ENCODE results near the gene DHRS4.

The DHRS4 gene

GRCh38 chr14:23922545-23922944 is 31.0 kb upstream of the DHRS4 start:
- no peak for DNase-seq

GRCh38 chr14:23925523-23926075 is 28.0 kb upstream of the DHRS4 start:
- Histone ChIP-seq H3K27ac (ENCODE audit: insufficient read depth in 1 of 2, low read depth in 1 of 2, low read length in 2 of 2, poor library complexity in 1 of 2, severe bottlenecking in 2 of 2) (no peak overlapping the region), H3K36me3 (ENCODE audit: control insufficient read depth in 4 of 4, insufficient read depth in 4 of 4, low read length in 3 of 4) (no peaks in the 10 kb centered on the region), H3K4me1 (ENCODE audit: control extremely low read depth in 1 of 4, control insufficient read depth in 4 of 4, insufficient read depth in 4 of 4, low read length in 3 of 4) (no peaks in the 10 kb centered on the region), H3K4me3 (ENCODE audit: control insufficient read depth in 1 of 7, extremely low read depth in 1 of 7, insufficient read depth in 4 of 7, low read depth in 2 of 7, low read length in 6 of 7) (no peak overlapping the region), H3K27me3 (replicated peaks in 2 of 5; ENCODE audit: control insufficient read depth in 4 of 5, insufficient read depth in 5 of 5, low read length in 4 of 5) (no peaks in the 10 kb centered on the region), H3K9me3 (ENCODE audit: control extremely low read depth in 1 of 5, control insufficient read depth in 4 of 5, insufficient read depth in 2 of 5, low read depth in 1 of 5, low read length in 4 of 5) (no peaks in the 10 kb centered on the region)
- CTCF ChIA-PET = interaction anchor here (5.0 kb wide), 1 partner anchor 14 kb away, joined by 34 read pairs; no protein-coding TSS in a partner anchor
- 100% methylated on average over 5 of the region's 7 CpGs for WGBS (ENCODE audit: insufficient coverage)
- DNase-seq = no peak
- POLR2A ChIA-PET = no interaction called here

More at GRCh38 chr14:23922545-23922944, 31.0 kb upstream of the DHRS4 start:
- ChIA-PET POLR2A (no interaction called here), CTCF (interaction anchor here (1.4 to 5.0 kb wide), 2 partner anchors 11 to 194 kb away, joined by 3 to 34 read pairs; no protein-coding TSS in a partner anchor)
- H3K36me3 ChIP-seq (ENCODE audit: control insufficient read depth in 4 of 4, insufficient read depth in 4 of 4, low read length in 3 of 4) = no peaks in the 10 kb centered on the region
- no peaks in the 10 kb centered on the region for H3K4me1 ChIP-seq (ENCODE audit: control extremely low read depth in 1 of 4, control insufficient read depth in 4 of 4, insufficient read depth in 4 of 4, low read length in 3 of 4)
- no peak overlapping the region for H3K4me3 ChIP-seq (ENCODE audit: control insufficient read depth in 1 of 7, extremely low read depth in 1 of 7, insufficient read depth in 4 of 7, low read depth in 2 of 7, low read length in 6 of 7)
- no peak overlapping the region for H3K27ac ChIP-seq (ENCODE audit: insufficient read depth in 1 of 2, low read depth in 1 of 2, low read length in 2 of 2, poor library complexity in 1 of 2, severe bottlenecking in 2 of 2)
- H3K27me3 ChIP-seq (replicated peaks in 2 of 5; ENCODE audit: control insufficient read depth in 4 of 5, insufficient read depth in 5 of 5, low read length in 4 of 5) = no peaks in the 10 kb centered on the region
- WGBS (ENCODE audit: insufficient coverage) = no CpG with 5 or more reads among the region's 1 CpG
- peaks cover 0 to 6% (median 3%) of the 10 kb centered on the region in 5 experiments for H3K9me3 ChIP-seq (ENCODE audit: control extremely low read depth in 1 of 5, control insufficient read depth in 4 of 5, insufficient read depth in 2 of 5, low read depth in 1 of 5, low read length in 4 of 5)

GRCh38 chr14:23926543-23926942 is 27.0 kb upstream of the DHRS4 start:
- ChIA-PET POLR2A (no interaction called here), CTCF (interaction anchor here (5.0 kb wide), 1 partner anchor 15 kb away, joined by 34 read pairs; no protein-coding TSS in a partner anchor)
- H3K27ac ChIP-seq (ENCODE audit: insufficient read depth in 1 of 2, low read depth in 1 of 2, low read length in 2 of 2, poor library complexity in 1 of 2, severe bottlenecking in 2 of 2) = no peak overlapping the region
- H3K4me1 ChIP-seq (ENCODE audit: control extremely low read depth in 1 of 4, control insufficient read depth in 4 of 4, insufficient read depth in 4 of 4, low read length in 3 of 4) = no peaks in the 10 kb centered on the region
- H3K27me3 ChIP-seq (replicated peaks in 2 of 5; ENCODE audit: control insufficient read depth in 4 of 5, insufficient read depth in 5 of 5, low read length in 4 of 5) = no peaks in the 10 kb centered on the region
- no peaks in the 10 kb centered on the region for H3K36me3 ChIP-seq (ENCODE audit: control insufficient read depth in 4 of 4, insufficient read depth in 4 of 4, low read length in 3 of 4)
- DNase-seq = no peak
- no peaks in the 10 kb centered on the region for H3K9me3 ChIP-seq (ENCODE audit: control extremely low read depth in 1 of 5, control insufficient read depth in 4 of 5, insufficient read depth in 2 of 5, low read depth in 1 of 5, low read length in 4 of 5)
- H3K4me3 ChIP-seq (ENCODE audit: control insufficient read depth in 1 of 7, extremely low read depth in 1 of 7, insufficient read depth in 4 of 7, low read depth in 2 of 7, low read length in 6 of 7) = no peak overlapping the region
- 98% methylated on average over 11 of the region's 11 CpGs for WGBS (ENCODE audit: insufficient coverage)

- ChIA-PET POLR2A (no interaction called here), CTCF (interaction anchor here (0.7 to 1.6 kb wide), 5 partner anchors 200 to 346 kb away, joined by 3 to 5 read pairs (median 4); no protein-coding TSS in a partner anchor)
- Histone ChIP-seq H3K36me3 (ENCODE audit: control insufficient read depth in 4 of 4, insufficient read depth in 4 of 4, low read length in 3 of 4) (no peaks in the 10 kb centered on the region), H3K27me3 (replicated peaks in 2 of 5; ENCODE audit: control insufficient read depth in 4 of 5, insufficient read depth in 5 of 5, low read length in 4 of 5) (no peaks in the 10 kb centered on the region), H3K4me1 (ENCODE audit: control extremely low read depth in 1 of 4, control insufficient read depth in 4 of 4, insufficient read depth in 4 of 4, low read length in 3 of 4) (peaks cover 0 to 7% (median 0%) of the 10 kb centered on the region in 4 experiments), H3K4me3 (ENCODE audit: control insufficient read depth in 1 of 7, extremely low read depth in 1 of 7, insufficient read depth in 4 of 7, low read depth in 2 of 7, low read length in 6 of 7) (no peak overlapping the region), H3K9me3 (ENCODE audit: control extremely low read depth in 1 of 5, control insufficient read depth in 4 of 5, insufficient read depth in 2 of 5, low read depth in 1 of 5, low read length in 4 of 5) (no peaks in the 10 kb centered on the region), H3K27ac (ENCODE audit: insufficient read depth in 1 of 2, low read depth in 1 of 2, low read length in 2 of 2, poor library complexity in 1 of 2, severe bottlenecking in 2 of 2) (no peak overlapping the region)
- no peak for DNase-seq
- WGBS (ENCODE audit: insufficient coverage) = 100% methylated on average over 1 of the region's 5 CpGs
Measured at GRCh38 chr14:23929136-23929535, 24.4 kb upstream of the DHRS4 start.

- Histone ChIP-seq H3K4me3 (ENCODE audit: control insufficient read depth in 1 of 7, extremely low read depth in 1 of 7, insufficient read depth in 4 of 7, low read depth in 2 of 7, low read length in 6 of 7) (no peak overlapping the region), H3K4me1 (ENCODE audit: control extremely low read depth in 1 of 4, control insufficient read depth in 4 of 4, insufficient read depth in 4 of 4, low read length in 3 of 4) (peaks cover 0 to 7% (median 0%) of the 10 kb centered on the region in 4 experiments), H3K36me3 (ENCODE audit: control insufficient read depth in 4 of 4, insufficient read depth in 4 of 4, low read length in 3 of 4) (no peaks in the 10 kb centered on the region), H3K27ac (ENCODE audit: insufficient read depth in 1 of 2, low read depth in 1 of 2, low read length in 2 of 2, poor library complexity in 1 of 2, severe bottlenecking in 2 of 2) (no peak overlapping the region), H3K27me3 (replicated peaks in 2 of 5; ENCODE audit: control insufficient read depth in 4 of 5, insufficient read depth in 5 of 5, low read length in 4 of 5) (no peaks in the 10 kb centered on the region), H3K9me3 (ENCODE audit: control extremely low read depth in 1 of 5, control insufficient read depth in 4 of 5, insufficient read depth in 2 of 5, low read depth in 1 of 5, low read length in 4 of 5) (no peaks in the 10 kb centered on the region)
- WGBS (ENCODE audit: insufficient coverage) = 19% methylated on average over 3 of the region's 3 CpGs
- CTCF ChIA-PET = interaction anchor here (0.8 to 2.7 kb wide), 12 partner anchors 12 to 358 kb away, joined by 3 to 17 read pairs (median 4); partner anchors contain the start of gene DHRS4
- POLR2A ChIA-PET = interaction anchor here (0.7 kb wide), 1 partner anchor 330 kb away, joined by 3 read pairs; no protein-coding TSS in a partner anchor
- peak; percentile 78 to 88 (median 84) for DNase-seq
Measured at GRCh38 chr14:23929822-23930294, 23.7 kb upstream of the DHRS4 start.

- POLR2A ChIA-PET = interaction anchor here (0.7 kb wide), 1 partner anchor 331 kb away, joined by 3 read pairs; no protein-coding TSS in a partner anchor
- peaks cover 0 to 7% (median 0%) of the 10 kb centered on the region in 4 experiments for H3K4me1 ChIP-seq (ENCODE audit: control extremely low read depth in 1 of 4, control insufficient read depth in 4 of 4, insufficient read depth in 4 of 4, low read length in 3 of 4)
- no peak overlapping the region for H3K4me3 ChIP-seq (ENCODE audit: control insufficient read depth in 1 of 7, extremely low read depth in 1 of 7, insufficient read depth in 4 of 7, low read depth in 2 of 7, low read length in 6 of 7)
- no peak overlapping the region for H3K27ac ChIP-seq (ENCODE audit: insufficient read depth in 1 of 2, low read depth in 1 of 2, low read length in 2 of 2, poor library complexity in 1 of 2, severe bottlenecking in 2 of 2)
- CTCF ChIA-PET = interaction anchor here (0.8 to 2.7 kb wide), 12 partner anchors 13 to 359 kb away, joined by 3 to 17 read pairs (median 4); partner anchors contain the start of gene DHRS4
- no peaks in the 10 kb centered on the region for H3K9me3 ChIP-seq (ENCODE audit: control extremely low read depth in 1 of 5, control insufficient read depth in 4 of 5, insufficient read depth in 2 of 5, low read depth in 1 of 5, low read length in 4 of 5)
- DNase-seq = no peak
- H3K27me3 ChIP-seq (replicated peaks in 2 of 5; ENCODE audit: control insufficient read depth in 4 of 5, insufficient read depth in 5 of 5, low read length in 4 of 5) = no peaks in the 10 kb centered on the region
- H3K36me3 ChIP-seq (ENCODE audit: control insufficient read depth in 4 of 4, insufficient read depth in 4 of 4, low read length in 3 of 4) = no peaks in the 10 kb centered on the region
- 100% methylated on average over 4 of the region's 4 CpGs for WGBS (ENCODE audit: insufficient coverage)
Measured at GRCh38 chr14:23930742-23931141, 22.8 kb upstream of the DHRS4 start.

- Histone ChIP-seq H3K4me3 (ENCODE audit: control insufficient read depth in 1 of 7, extremely low read depth in 1 of 7, insufficient read depth in 4 of 7, low read depth in 2 of 7, low read length in 6 of 7) (no peak overlapping the region), H3K27me3 (replicated peaks in 2 of 5; ENCODE audit: control insufficient read depth in 4 of 5, insufficient read depth in 5 of 5, low read length in 4 of 5) (no peaks in the 10 kb centered on the region), H3K36me3 (ENCODE audit: control insufficient read depth in 4 of 4, insufficient read depth in 4 of 4, low read length in 3 of 4) (no peaks in the 10 kb centered on the region), H3K27ac (ENCODE audit: insufficient read depth in 1 of 2, low read depth in 1 of 2, low read length in 2 of 2, poor library complexity in 1 of 2, severe bottlenecking in 2 of 2) (no peak overlapping the region), H3K4me1 (ENCODE audit: control extremely low read depth in 1 of 4, control insufficient read depth in 4 of 4, insufficient read depth in 4 of 4, low read length in 3 of 4) (peaks cover 0 to 7% (median 0%) of the 10 kb centered on the region in 4 experiments), H3K9me3 (ENCODE audit: control extremely low read depth in 1 of 5, control insufficient read depth in 4 of 5, insufficient read depth in 2 of 5, low read depth in 1 of 5, low read length in 4 of 5) (no peaks in the 10 kb centered on the region)
- CTCF ChIA-PET = interaction anchor here (0.8 to 2.7 kb wide), 7 partner anchors 14 to 343 kb away, joined by 3 to 17 read pairs (median 4); partner anchors contain the start of gene DHRS4
- DNase-seq = peak; percentile 19 to 60 (median 44)
- POLR2A ChIA-PET = no interaction called here
- 8% methylated on average over 2 of the region's 6 CpGs for WGBS (ENCODE audit: insufficient coverage)
Measured at GRCh38 chr14:23931721-23932289, 21.8 kb upstream of the DHRS4 start.
